ENCODE data around the gene RAPGEF3.

The RAPGEF3 gene

DNA sequence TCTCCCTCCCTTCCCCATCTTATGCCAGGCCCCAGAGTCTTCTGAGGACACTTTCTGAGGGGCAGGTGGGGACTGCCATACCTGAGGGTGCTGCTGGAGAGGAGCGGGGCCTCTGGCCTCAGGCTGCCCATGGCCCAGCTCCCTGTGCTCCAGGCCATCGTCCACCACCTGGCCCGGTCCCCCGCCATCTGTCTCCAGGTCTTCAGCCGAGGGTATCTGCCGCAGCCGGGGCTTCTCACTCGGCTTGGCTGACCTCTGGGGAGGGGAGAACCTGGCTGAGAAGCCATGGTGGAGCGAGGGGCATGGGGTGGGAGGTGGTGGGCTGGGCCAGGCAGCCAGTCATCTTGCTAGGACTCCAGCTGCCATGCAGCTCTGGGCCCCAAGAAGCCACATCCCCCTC is 36.0 kb upstream of the RAPGEF3 start:
- H3K4me3 ChIP-seq (replicated peaks; ENCODE audit: insufficient read depth, low read length), result no peak overlapping the region
- DNase-seq (ENCODE audit: low read depth in 1 of 2, low spot score in 1 of 2), result no peak
- no peaks in the 10 kb centered on the region for H3K27me3 ChIP-seq (ENCODE audit: insufficient read depth, poor library complexity, severe bottlenecking)
- no peak overlapping the region for H3K27ac ChIP-seq (replicated peaks)
- TF ChIP-seq, protein P1, sequence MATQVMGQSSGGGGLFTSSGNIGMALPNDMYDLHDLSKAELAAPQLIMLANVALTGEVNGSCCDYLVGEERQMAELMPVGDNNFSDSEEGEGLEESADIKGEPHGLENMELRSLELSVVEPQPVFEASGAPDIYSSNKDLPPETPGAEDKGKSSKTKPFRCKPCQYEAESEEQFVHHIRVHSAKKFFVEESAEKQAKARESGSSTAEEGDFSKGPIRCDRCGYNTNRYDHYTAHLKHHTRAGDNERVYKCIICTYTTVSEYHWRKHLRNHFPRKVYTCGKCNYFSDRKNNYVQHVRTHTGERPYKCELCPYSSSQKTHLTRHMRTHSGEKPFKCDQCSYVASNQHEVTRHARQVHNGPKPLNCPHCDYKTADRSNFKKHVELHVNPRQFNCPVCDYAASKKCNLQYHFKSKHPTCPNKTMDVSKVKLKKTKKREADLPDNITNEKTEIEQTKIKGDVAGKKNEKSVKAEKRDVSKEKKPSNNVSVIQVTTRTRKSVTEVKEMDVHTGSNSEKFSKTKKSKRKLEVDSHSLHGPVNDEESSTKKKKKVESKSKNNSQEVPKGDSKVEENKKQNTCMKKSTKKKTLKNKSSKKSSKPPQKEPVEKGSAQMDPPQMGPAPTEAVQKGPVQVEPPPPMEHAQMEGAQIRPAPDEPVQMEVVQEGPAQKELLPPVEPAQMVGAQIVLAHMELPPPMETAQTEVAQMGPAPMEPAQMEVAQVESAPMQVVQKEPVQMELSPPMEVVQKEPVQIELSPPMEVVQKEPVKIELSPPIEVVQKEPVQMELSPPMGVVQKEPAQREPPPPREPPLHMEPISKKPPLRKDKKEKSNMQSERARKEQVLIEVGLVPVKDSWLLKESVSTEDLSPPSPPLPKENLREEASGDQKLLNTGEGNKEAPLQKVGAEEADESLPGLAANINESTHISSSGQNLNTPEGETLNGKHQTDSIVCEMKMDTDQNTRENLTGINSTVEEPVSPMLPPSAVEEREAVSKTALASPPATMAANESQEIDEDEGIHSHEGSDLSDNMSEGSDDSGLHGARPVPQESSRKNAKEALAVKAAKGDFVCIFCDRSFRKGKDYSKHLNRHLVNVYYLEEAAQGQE (IDR thresholded peaks at IDR 0.05; ENCODE audit: insufficient replicate concordance, low read depth), result no peak
- TF ChIP-seq, protein P2, sequence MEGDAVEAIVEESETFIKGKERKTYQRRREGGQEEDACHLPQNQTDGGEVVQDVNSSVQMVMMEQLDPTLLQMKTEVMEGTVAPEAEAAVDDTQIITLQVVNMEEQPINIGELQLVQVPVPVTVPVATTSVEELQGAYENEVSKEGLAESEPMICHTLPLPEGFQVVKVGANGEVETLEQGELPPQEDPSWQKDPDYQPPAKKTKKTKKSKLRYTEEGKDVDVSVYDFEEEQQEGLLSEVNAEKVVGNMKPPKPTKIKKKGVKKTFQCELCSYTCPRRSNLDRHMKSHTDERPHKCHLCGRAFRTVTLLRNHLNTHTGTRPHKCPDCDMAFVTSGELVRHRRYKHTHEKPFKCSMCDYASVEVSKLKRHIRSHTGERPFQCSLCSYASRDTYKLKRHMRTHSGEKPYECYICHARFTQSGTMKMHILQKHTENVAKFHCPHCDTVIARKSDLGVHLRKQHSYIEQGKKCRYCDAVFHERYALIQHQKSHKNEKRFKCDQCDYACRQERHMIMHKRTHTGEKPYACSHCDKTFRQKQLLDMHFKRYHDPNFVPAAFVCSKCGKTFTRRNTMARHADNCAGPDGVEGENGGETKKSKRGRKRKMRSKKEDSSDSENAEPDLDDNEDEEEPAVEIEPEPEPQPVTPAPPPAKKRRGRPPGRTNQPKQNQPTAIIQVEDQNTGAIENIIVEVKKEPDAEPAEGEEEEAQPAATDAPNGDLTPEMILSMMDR (IDR thresholded peaks at IDR 0.05; ENCODE audit: insufficient read depth, low read length), result no peak
- no peak for TF ChIP-seq POLR2AphosphoS5 (IDR thresholded peaks at IDR 0.05; ENCODE audit: low read depth)
- TF ChIP-seq SPI1 (IDR thresholded peaks at IDR 0.05; ENCODE audit: borderline replicate concordance, low read depth), result no peak
- TF ChIP-seq GABPA (IDR thresholded peaks at IDR 0.05; ENCODE audit: low read depth), result no peak

DNA sequence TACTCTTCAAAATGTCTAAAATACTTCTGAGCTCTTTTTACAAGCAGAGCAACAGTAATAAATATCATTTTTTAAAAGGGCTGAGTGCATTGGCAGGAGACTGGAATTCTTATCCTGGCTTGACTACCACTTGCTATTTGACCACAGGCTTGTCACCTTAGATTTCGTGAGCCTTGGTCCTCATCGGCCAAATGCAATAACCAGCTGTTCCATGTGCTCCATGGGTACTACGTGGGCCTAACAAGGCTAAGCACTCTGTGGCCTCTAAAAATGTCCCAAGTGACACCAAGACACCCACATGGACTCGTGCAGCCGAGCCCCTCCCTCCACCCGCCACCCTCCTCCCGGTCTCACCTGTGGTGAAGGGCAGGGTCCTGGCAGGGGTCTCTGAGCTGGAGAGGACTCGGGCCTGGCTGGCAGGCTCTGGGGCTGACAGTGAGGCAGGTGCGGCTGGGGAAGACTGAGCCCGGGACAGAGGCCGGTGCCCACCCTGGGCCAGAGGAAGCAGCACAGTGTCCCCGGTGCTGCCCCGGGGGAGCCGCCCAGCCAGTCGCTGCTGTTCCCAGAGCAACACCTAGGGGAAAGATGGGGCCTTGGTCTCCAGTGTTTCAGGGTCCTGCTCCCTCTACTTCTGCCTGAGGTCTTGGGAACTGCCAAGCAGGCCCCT is 34.5 kb upstream of the RAPGEF3 start:
- no peaks in the 10 kb centered on the region for H3K27me3 ChIP-seq (ENCODE audit: insufficient read depth, poor library complexity, severe bottlenecking)
- no peak overlapping the region for H3K27ac ChIP-seq (replicated peaks)
- no peak for DNase-seq (ENCODE audit: low read depth in 1 of 2, low spot score in 1 of 2)
- no peak overlapping the region for H3K4me3 ChIP-seq (replicated peaks; ENCODE audit: insufficient read depth, low read length)
- TF ChIP-seq, protein P2 (IDR thresholded peaks at IDR 0.05; ENCODE audit: insufficient read depth, low read length), result no peak
- TF ChIP-seq POLR2AphosphoS5 (IDR thresholded peaks at IDR 0.05; ENCODE audit: low read depth), result no peak
- TF ChIP-seq, protein P1 (IDR thresholded peaks at IDR 0.05; ENCODE audit: insufficient replicate concordance, low read depth), result no peak
- no peak for TF ChIP-seq GABPA (IDR thresholded peaks at IDR 0.05; ENCODE audit: low read depth)
- TF ChIP-seq SPI1 (IDR thresholded peaks at IDR 0.05; ENCODE audit: borderline replicate concordance, low read depth), result no peak

DNA sequence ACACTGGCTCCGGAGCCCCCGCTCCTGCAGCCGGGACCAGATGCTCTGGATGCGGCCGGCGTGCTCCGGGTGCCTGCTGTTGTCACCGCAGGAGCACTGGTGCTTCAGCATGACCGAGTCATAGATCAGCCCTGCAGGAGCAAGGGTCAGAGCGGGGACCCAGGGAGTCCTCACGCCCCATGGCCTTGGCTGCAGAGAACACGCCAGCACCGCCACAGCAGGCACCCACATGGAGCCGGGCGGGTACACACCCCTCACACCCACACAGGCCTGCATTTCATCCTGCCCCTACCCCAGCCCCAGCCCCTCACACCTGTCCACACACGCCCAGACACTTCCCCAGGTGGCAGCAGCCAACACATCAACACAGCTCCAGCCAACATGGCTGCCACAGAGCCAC is 33.2 kb upstream of the RAPGEF3 start:
- TF ChIP-seq GABPA (IDR thresholded peaks at IDR 0.05; ENCODE audit: low read depth), result no peak
- TF ChIP-seq SPI1 (IDR thresholded peaks at IDR 0.05; ENCODE audit: borderline replicate concordance, low read depth), result no peak
- TF ChIP-seq, protein P1 (IDR thresholded peaks at IDR 0.05; ENCODE audit: insufficient replicate concordance, low read depth), result no peak
- TF ChIP-seq, protein P2 (IDR thresholded peaks at IDR 0.05; ENCODE audit: insufficient read depth, low read length), result no peak
- TF ChIP-seq POLR2AphosphoS5 (IDR thresholded peaks at IDR 0.05; ENCODE audit: low read depth), result no peak
- H3K27me3 ChIP-seq (ENCODE audit: insufficient read depth, poor library complexity, severe bottlenecking), result no peaks in the 10 kb centered on the region
- no peak overlapping the region for H3K27ac ChIP-seq (replicated peaks)
- H3K4me3 ChIP-seq (replicated peaks; ENCODE audit: insufficient read depth, low read length), result no peak overlapping the region
- DNase-seq (ENCODE audit: low read depth in 1 of 2, low spot score in 1 of 2), result no peak

Data from HL-60 (cell line).